HG03520 (cell line): ENCODE data around the gene MPND.

ENCODE experiments used
- ATAC-seq: cut with Tn5 transposase; IDR thresholded peaks from one replicate; pipeline ENCODE4 v1.9.1; 2021; ENCODE audit warnings: mild to moderate bottlenecking, moderate library complexity; ENCODE audit not compliant: unreplicated experiment

The MPND gene

GRCh38 chr19:4376028-4376670 lies 32.8 kb downstream of the MPND start:
- ATAC-seq: no peak

- no peak for ATAC-seq
Measured at GRCh38 chr19:4376671-4376990, 33.3 kb downstream of the MPND start.

DNA sequence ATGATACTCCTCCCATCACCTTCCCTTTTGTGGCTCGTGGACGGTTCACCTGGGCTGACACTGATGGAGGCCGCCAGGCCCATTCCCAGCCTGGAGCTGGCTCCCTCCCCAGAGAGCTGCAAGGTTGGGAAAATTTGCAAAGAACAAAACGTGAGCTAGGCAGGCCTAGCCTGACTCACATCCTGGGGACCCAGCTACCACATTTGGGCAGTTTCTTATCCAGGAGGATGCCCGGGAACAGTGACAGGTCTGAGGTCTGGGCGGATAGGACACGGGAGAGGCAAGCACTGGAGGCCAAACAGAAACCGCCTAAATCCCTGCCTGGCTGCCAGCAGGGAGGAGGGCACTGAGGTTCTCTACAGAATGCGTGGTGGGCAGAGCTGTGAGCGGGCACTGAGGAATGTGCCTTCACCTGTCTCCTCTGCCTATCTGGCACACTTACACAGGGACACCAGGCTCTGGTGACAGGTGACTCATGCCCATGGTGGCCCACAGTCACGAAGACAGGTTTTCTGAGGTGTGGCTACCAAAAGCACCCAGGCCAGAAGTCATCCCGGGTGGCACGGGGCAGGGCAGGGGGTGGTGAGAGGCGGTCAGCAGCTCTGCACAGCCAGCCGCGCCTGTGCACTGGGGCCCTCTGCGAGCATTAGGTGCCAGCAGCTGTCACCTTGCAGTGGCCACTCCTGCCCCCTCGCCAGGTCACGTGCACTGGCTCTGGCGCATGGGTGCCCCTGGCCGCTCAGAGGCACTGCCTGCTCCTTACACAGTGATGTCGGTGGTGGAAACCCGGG lies 33.8 kb downstream of the MPND start:
- ATAC-seq: no peak

GRCh38 chr19:4378886-4379285 lies 35.5 kb downstream of the MPND start:
- ATAC-seq: no peak

GRCh38 chr19:4379383-4380253 lies 36.3 kb downstream of the MPND start:
- ATAC-seq: no peak

DNA sequence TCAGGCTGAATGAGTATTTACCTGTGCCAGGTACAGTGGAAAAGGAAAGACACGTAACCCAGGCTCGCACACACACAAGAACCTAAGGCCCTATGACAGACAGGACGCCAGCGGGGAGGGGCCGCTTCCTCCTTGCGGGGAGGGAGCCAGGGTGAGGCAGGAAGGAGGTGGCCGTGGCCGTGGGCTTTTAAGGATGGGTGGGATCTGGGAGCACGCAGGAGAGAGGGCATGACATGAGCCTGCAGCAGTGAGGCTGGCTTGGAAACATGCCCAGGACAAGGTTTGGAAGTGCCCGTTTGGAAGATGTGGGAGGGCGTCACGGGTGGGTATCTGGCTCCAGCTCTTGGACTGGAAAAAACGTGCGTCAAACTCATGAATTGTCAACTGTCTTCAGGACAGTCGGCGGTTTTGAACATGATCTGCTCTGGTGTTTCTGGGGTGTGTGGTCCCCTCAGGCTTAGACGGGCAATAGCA lies 36.9 kb downstream of the MPND start:
- no peak for ATAC-seq

GRCh38 chr19:4385291-4386040 lies 42.1 kb downstream of the MPND start:
- no peak for ATAC-seq

DNA sequence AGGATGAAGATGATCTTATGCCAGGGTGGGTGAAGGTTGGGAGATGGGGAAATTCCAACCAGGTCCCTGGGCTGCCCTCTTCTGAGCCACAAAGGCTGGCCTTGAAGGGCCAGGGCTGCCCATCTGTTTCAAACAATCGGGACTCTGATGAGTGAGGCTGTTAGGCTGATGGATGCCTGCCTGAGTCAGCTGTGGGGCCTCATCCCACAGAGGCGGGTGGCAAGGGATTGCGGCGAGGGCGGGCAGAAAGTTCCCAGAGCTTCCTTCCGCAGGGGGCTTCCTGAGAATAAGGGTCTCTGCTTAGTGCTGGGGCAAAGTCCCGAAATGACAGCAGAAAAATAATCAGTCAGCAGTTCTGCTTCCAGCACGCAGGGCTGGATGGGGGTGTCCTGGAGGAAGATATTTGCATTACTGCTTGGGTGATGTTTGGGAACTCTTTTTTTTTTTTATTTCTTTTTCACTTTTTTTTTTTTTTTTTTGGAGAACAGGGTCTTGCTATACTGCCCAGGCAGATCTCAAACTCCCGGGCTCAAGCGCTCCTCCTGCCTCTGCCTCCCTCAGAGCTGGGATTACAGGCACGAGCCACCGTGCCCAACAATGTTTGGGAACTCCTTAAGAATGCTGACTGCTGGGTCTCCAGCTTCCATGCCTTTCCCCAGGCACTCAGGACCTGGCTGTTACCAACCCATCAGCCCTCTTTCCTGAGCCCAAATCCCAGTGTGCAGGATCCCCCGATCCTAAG lies 42.9 kb downstream of the MPND start:
- ATAC-seq: no peak

DNA sequence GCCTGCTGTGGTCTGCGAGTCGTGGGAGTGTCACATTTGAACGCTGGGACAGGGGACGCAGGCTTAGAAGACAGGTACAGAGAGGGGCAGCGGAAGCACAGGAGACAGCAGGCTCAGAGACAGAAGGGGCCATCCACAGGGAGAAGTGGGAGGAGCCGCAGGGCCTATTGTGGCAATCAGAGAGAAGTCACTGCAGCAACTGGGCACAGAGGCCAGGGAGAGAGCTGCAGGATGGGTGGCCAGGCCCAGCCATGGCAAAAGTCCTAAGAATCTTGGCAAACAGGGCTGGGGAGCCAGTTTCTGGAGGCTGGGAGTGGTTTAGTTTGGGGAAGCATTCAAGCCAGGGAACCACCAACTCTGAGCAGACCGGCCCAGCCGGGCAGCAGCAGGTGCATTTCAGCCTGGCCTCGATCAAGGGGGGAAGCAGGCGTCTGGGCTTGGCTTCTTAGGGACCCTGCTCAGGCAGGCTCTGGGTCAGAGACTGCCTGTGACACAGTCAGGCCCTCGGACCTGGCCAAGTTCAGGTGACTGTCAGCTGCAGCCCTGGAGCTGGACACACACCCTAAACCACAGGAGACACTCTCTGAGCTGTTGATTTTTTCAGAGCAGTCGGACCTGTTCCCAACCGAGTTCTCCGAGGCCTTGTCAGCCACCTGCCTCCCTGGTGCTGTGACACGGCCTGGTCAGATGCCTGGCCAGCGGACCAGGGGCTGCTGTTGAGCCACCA lies 45.1 kb downstream of the MPND start:
- no peak for ATAC-seq

- ATAC-seq: no peak
Measured at GRCh38 chr19:4389064-4389375, 45.7 kb downstream of the MPND start.

GRCh38 chr19:4389511-4390016 lies 46.2 kb downstream of the MPND start:
- ATAC-seq: no peak

- no peak for ATAC-seq
Measured at GRCh38 chr19:4390017-4390566, 46.7 kb downstream of the MPND start.

DNA sequence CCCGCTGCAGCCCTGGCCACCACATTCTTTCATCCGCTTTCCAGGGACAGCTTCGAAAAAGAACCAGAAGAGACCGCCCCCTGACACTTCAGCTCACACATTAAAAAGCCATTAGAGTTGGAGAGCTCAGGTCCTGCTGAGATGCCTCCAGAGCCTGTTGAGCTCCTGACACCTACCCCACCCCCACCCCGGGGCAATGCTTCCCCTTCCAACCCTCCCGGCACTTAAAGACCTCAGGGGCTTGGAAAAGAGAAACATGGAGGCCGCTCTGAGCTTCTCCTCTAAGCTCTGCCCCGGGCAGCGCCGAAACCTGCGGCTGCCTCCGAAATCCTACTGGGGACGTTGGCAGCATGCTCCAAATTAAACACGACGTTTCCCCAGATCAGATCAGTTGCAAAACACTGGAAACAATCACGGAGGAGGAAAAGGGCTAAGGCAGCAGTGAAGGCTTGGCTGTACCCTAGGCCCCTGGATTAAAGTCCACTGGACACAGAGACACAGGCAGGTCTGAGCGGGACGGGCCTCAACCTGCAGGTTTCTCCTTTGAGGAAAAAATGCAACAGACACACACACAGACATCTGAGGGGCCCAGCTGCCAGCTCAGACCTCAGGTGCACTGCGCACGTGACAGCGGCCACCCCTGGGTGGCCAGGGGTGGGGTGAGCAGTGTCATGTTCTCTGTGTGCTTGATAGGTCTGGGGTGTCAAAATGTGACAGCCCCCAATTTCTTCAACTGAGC lies 47.4 kb downstream of the MPND start:
- no peak for ATAC-seq

- ATAC-seq: no peak
Measured at GRCh38 chr19:4391306-4391693, 47.9 kb downstream of the MPND start.

DNA sequence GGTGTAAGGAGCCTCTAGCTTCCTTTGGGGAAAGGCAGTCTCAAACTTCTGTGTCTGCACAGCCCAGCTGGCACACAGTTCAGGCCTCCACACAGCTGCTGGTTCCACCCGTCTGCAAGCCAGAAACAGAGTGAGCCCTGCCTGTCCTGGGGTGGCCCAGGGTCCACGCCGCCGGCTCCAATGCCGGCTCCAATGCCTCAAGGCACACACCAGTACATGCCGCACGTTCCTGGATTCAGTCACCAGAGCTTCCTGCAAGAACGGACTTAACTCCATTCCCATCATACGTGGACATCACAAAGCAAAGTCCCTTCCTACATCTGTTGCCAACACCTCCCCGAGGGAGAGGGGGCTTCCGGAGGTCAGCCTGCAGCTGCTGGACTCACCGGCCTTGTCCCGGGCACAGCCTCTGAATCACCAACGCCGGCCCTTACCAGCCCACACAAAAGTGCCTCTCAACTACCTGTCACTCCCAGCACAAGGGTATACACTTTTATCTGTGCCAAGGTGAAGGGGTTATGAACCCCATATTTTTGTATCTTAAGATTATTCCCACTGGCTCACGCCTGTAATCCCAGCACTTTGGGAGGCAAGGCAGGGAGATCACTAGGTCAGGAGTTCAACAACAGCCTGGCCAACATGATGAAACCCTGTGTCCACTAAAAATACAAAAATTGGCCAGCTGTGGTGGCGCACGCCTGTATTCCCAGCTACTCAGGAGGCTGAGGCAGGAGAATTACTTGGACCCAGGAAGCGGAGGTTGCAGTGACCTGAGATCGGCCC lies 48.5 kb downstream of the MPND start:
- no peak for ATAC-seq

- ATAC-seq: no peak
Measured at GRCh38 chr19:4393947-4394590, 50.7 kb downstream of the MPND start.
